HG03442 (cell line): ENCODE results near the gene PSPN.

Source experiments
- ATAC-seq: cut with Tn5 transposase; IDR thresholded peaks from one replicate; pipeline ENCODE4 v1.9.1; 2021; ENCODE audit warnings: mild to moderate bottlenecking, moderate library complexity; ENCODE audit not compliant: unreplicated experiment

Gene PSPN

GRCh38 chr19:6375411-6376010 lies at the start of gene PSPN:
TSS of gene PSPN (minus strand) at chr19:6375933. CDS start at chr19:6375849, 84 bp downstream.
- no peak for ATAC-seq

- ATAC-seq = peak; percentile 84
Measured at GRCh38 chr19:6424939-6425731, 49.4 kb upstream of the PSPN start.

GRCh38 chr19:6424195-6424938 lies 48.6 kb upstream of the PSPN start, which contains the start of gene KHSRP:
TSS of gene KHSRP (minus strand) at chr19:6424811. CDS start at chr19:6424701, 110 bp downstream.
- ATAC-seq = no peak

GRCh38 chr19:6423499-6424194 lies 47.9 kb upstream of the PSPN start:
- no peak for ATAC-seq

GRCh38 chr19:6421075-6422014 lies 45.6 kb upstream of the PSPN start:
- ATAC-seq = no peak

GRCh38 chr19:6418562-6418932 lies 42.8 kb upstream of the PSPN start:
- ATAC-seq = no peak

- ATAC-seq = no peak
Measured at GRCh38 chr19:6417713-6418561, 42.2 kb upstream of the PSPN start.

- ATAC-seq = no peak
Measured at GRCh38 chr19:6416658-6417405, 41.1 kb upstream of the PSPN start.

GRCh38 chr19:6415591-6416190 lies 40.0 kb upstream of the PSPN start:
- ATAC-seq = no peak

GRCh38 chr19:6414793-6415590 lies 39.3 kb upstream of the PSPN start:
- no peak for ATAC-seq

GRCh38 chr19:6413721-6414643 lies 38.2 kb upstream of the PSPN start:
- ATAC-seq = no peak

- ATAC-seq = no peak
Measured at GRCh38 chr19:6413291-6413690, 37.6 kb upstream of the PSPN start.

- ATAC-seq = no peak
Measured at GRCh38 chr19:6412447-6413091, 36.8 kb upstream of the PSPN start.

GRCh38 chr19:6412061-6412446 lies 36.3 kb upstream of the PSPN start:
- ATAC-seq = no peak

GRCh38 chr19:6409346-6409745 lies 33.6 kb upstream of the PSPN start:
- no peak for ATAC-seq

- ATAC-seq = no peak
Measured at GRCh38 chr19:6406401-6406800, 30.7 kb upstream of the PSPN start.
